Aorta (tissue), 5 donors: ENCODE results near the gene GPRIN3. TPM values are rescaled to one million over a fixed set of nuclear protein-coding genes. Genes with fewer than 3 reads are reported as not detected.

ENCODE experiments used
- ATAC-seq: fragments of 200-7000 bp; cut with Tn5 transposase; one replicate; pipeline ENCODE4 v1.9.1; 2022; ENCODE audit warnings: moderate library complexity; ENCODE audit not compliant: low FRiP score
- DNase-seq, 2 donors: peaks; one replicate each; pipeline ENCODE4 v3.0.0-alpha.2; 2020
- H3K27ac ChIP-seq, 2 donors: one replicate each; pipeline ENCODE4 v1.5.1; 2013; ENCODE audit warnings: low read length in 2 of 2, mild to moderate bottlenecking in 2 of 2, moderate library complexity in 2 of 2, control low read depth in 1 of 2, inconsistent platforms in 1 of 2, low read depth in 1 of 2
- H3K27me3 ChIP-seq, 2 donors: one replicate each; pipeline ENCODE4 v1.6.1; 2013; ENCODE audit warnings: control low read depth in 1 of 2, low read length in 1 of 2, mild to moderate bottlenecking in 1 of 2, moderate library complexity in 1 of 2; ENCODE audit not compliant: insufficient read depth in 2 of 2, control insufficient read depth in 1 of 2
- H3K36me3 ChIP-seq, 2 donors: one replicate each; pipeline ENCODE4 v1.6.1; 2013; ENCODE audit warnings: control low read depth in 1 of 2, low read length in 1 of 2, mild to moderate bottlenecking in 1 of 2; ENCODE audit not compliant: insufficient read depth in 2 of 2, control insufficient read depth in 1 of 2
- H3K4me1 ChIP-seq, 2 donors: one replicate each; pipeline ENCODE4 v1.6.1; 2013; ENCODE audit warnings: low read length in 2 of 2, control low read depth in 1 of 2, mild to moderate bottlenecking in 1 of 2, moderate library complexity in 1 of 2; ENCODE audit not compliant: insufficient read depth in 2 of 2, control insufficient read depth in 1 of 2
- H3K4me3 ChIP-seq, 2 donors: one replicate each; pipeline ENCODE4 v1.5.1; 2013; ENCODE audit warnings: low read length in 2 of 2, control low read depth in 1 of 2, mild to moderate bottlenecking in 1 of 2
- H3K9me3 ChIP-seq: one replicate; pipeline ENCODE4 v1.6.1; 2013; ENCODE audit warnings: mild to moderate bottlenecking, low read length; ENCODE audit not compliant: control insufficient read depth
- WGBS, 2 donors: extraction: QIAGEN DNeasy Blood & Tissue Kit; methylation state at CpG; one replicate each; pipeline ENCODE4 v1.1.7; 2013; 5-methylcytosine and 5-hydroxymethylcytosine counted together
- intact Hi-C, 2 donors: fragments of 100-400 bp; cut with DNase I; formaldehyde crosslinking; loops; one replicate each; pipeline versions ENCODE4 v1.14.2 to v1.15.0; 2022
- long read RNA-seq, 2 donors: library from polyadenylated mRNA; unstranded; transcript quantifications; one replicate each; pipeline ENCODE4 v2.0.0, GENCODE V29; 2020 to 2021
- polyA plus RNA-seq, 2 donors: library from polyadenylated mRNA; stranded (reverse); fragments of 200-250 nt; gene quantifications; one replicate each; pipeline ENCODE4 v1.2.3, GENCODE V29; 2013
- total RNA-seq, 2 donors: library from RNA; stranded (reverse); fragmentation: NEBNext Ultra II Directional; extraction: Animal tissue kit (Norgen Biotek cat#: 25700); gene quantifications; one replicate each; pipeline ENCODE4 v1.2.1, GENCODE V29; 2021
- donor health status: healthy with polysubstance abuse.
- donor health status: Bipolar disorder and iron deficiency.
- donor health status: DM: no; HTN: no; CAD: no.
- donor health status: DM: no; HTN: no; CAD: no.
- donor health status: DM: yes; HTN: yes; CAD: no.

Gene GPRIN3
- total RNA-seq (1 to 10 TPM; 6.3 to 9.8 TPM), polyA plus RNA-seq (1 to 10 TPM in 1 of 2 donors, under 1 TPM in 1; 0.08 to 1.6 TPM)
- long read RNA-seq, donor 1, full-length matches to known transcripts, result 6 of 13 reads
- long read RNA-seq, donor 1, partial matches to known transcripts, result 0 of 13 reads
- long read RNA-seq, donor 1, other reads (novel, unspliced or antisense), result 7 of 13 reads
- long read RNA-seq, donor 2, full-length matches to known transcripts, result 1 of 4 reads
- long read RNA-seq, donor 2, partial matches to known transcripts, result 0 of 4 reads
- long read RNA-seq, donor 2, other reads (novel, unspliced or antisense), result 3 of 4 reads

- intact Hi-C loops, result no loop called here
- 1% methylated on average over 61 to 67 of the region's 67 CpGs for WGBS, 2 donors
- DNase-seq (peak; percentile 74 to 82), ATAC-seq (peak; percentile 69)
- Histone ChIP-seq H3K9me3 (no peaks in the 10 kb centered on the region), H3K27ac (no peak within 1 kb of the TSS), H3K4me3 (peak within 1 kb of the TSS in 1 of 2 donors; percentile 56), H3K27me3 (no peaks in the 10 kb centered on the region), H3K36me3 (no peaks in the 10 kb centered on the region), H3K4me1 (no peaks in the 10 kb centered on the region)
Measured at GRCh38 chr4:89307446-89308160, at the start of gene GPRIN3. Gene GPRIN3, minus strand, starts transcription at chr4:89307800. Its CDS starts 57,690 bp downstream, at chr4:89250110.

GRCh38 chr4:89357340-89357739 lies 49.7 kb upstream of the GPRIN3 start:
- intact Hi-C loops, result no loop called here
- no peak for ATAC-seq

DNA sequence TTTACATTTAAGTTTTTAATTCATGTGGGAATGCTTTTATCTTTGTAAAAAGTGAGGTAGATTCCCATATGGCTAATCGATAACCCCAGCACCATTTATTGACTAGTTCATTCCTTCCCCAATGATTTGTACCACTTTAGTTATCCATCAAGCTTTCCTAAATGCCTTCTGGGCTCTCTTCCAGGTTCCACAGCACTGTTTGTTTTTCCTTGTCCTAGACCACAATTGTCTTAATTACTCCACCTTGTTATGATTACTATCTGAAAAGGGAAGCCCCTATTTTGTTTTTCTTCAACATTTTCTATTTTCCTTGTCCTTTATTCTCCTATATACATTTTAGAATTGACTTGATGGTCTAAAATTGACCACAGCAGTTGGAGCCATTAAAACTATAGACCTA lies 48.5 kb upstream of the GPRIN3 start:
- intact Hi-C loops, result no loop called here
- no peak for DNase-seq
- no peak for ATAC-seq
- no peak overlapping the region for H3K4me3 ChIP-seq
- H3K4me1 ChIP-seq, result no peaks in the 10 kb centered on the region
- H3K27ac ChIP-seq, result no peak overlapping the region
- no peaks in the 10 kb centered on the region for H3K9me3 ChIP-seq
- 47 to 70% methylated on average over 1 of the region's 1 CpG for WGBS, 2 donors
- no peaks in the 10 kb centered on the region for H3K36me3 ChIP-seq
- H3K27me3 ChIP-seq, result no peaks in the 10 kb centered on the region

More at GRCh38 chr4:89357340-89357739, 49.7 kb upstream of the GPRIN3 start:
- WGBS, 2 donors, result 81 to 83% methylated on average over 3 of the region's 3 CpGs
- no peaks in the 10 kb centered on the region for H3K4me1 ChIP-seq
- no peak overlapping the region for H3K27ac ChIP-seq
- H3K36me3 ChIP-seq, result no peaks in the 10 kb centered on the region
- DNase-seq, result no peak
- no peak overlapping the region for H3K4me3 ChIP-seq
- H3K9me3 ChIP-seq, result no peaks in the 10 kb centered on the region
- no peaks in the 10 kb centered on the region for H3K27me3 ChIP-seq

GRCh38 chr4:89353514-89353913 lies 45.9 kb upstream of the GPRIN3 start:
- 79 to 88% methylated on average over 3 of the region's 3 CpGs for WGBS, 2 donors
- no peak overlapping the region for H3K27ac ChIP-seq
- H3K27me3 ChIP-seq, result no peaks in the 10 kb centered on the region
- DNase-seq (no peak), ATAC-seq (no peak)
- intact Hi-C loops, result no loop called here
- H3K4me1 ChIP-seq, result no peaks in the 10 kb centered on the region
- H3K36me3 ChIP-seq, result no peaks in the 10 kb centered on the region
- no peak overlapping the region for H3K4me3 ChIP-seq
- no peaks in the 10 kb centered on the region for H3K9me3 ChIP-seq

- WGBS, 2 donors, result 22 to 36% methylated on average over 1 of the region's 1 CpG
- intact Hi-C loops, result no loop called here
- H3K27me3 ChIP-seq, result no peaks in the 10 kb centered on the region
- no peak overlapping the region for H3K27ac ChIP-seq
- no peaks in the 10 kb centered on the region for H3K36me3 ChIP-seq
- DNase-seq (no peak), ATAC-seq (no peak)
- H3K9me3 ChIP-seq, result peaks cover 4% of the 10 kb centered on the region
- H3K4me1 ChIP-seq, result no peaks in the 10 kb centered on the region
- H3K4me3 ChIP-seq, result no peak overlapping the region
Measured at GRCh38 chr4:89352541-89352940, 44.9 kb upstream of the GPRIN3 start.

- WGBS, 2 donors, result 73 to 81% methylated on average over 2 of the region's 2 CpGs
- Histone ChIP-seq H3K36me3 (no peaks in the 10 kb centered on the region), H3K4me1 (no peaks in the 10 kb centered on the region), H3K27ac (no peak overlapping the region), H3K4me3 (no peak overlapping the region), H3K27me3 (no peaks in the 10 kb centered on the region), H3K9me3 (peaks cover 4% of the 10 kb centered on the region)
- DNase-seq (no peak), ATAC-seq (no peak)
- intact Hi-C loops, result no loop called here
Measured at GRCh38 chr4:89351201-89351600, 43.6 kb upstream of the GPRIN3 start.

DNA sequence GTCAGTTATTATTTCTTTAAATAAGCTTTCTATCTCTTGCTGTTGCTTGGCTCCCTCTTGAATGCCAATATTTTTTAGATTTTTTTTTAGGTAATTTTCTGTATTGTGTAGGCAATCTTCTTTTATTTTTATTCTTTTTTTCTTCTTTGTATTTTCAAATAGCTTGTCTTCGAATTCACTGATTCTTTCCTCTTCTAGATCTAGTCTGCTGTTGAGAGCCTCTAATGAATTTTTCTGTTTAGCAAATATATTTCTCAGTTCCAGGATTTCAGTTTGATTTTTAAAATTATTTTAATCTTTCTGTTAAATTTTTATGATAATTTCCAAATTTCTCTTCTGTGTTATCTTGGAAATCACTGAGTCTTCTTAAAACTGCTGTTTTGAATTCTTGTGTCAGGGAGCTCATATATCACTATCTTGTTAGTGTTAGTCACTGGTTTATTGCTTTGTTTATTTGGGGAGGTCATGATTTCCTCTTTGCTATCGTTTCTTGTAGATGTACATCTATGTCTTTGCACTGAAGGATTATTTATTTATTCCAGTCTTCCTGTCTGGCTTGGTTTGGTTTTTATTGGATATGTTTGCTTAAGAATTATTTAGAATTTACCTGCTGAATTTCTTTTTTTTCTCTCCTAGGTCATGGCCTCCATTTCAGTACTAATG lies 39.9 kb upstream of the GPRIN3 start:
- H3K4me3 ChIP-seq, result no peak overlapping the region
- ATAC-seq (no peak), DNase-seq (no peak)
- H3K9me3 ChIP-seq, result peaks cover 4% of the 10 kb centered on the region
- no peak overlapping the region for H3K27ac ChIP-seq
- no peaks in the 10 kb centered on the region for H3K27me3 ChIP-seq
- WGBS, 2 donors, result 49 to 59% methylated on average over 2 of the region's 2 CpGs
- no peaks in the 10 kb centered on the region for H3K4me1 ChIP-seq
- H3K36me3 ChIP-seq, result no peaks in the 10 kb centered on the region
- intact Hi-C loops, result no loop called here

DNA sequence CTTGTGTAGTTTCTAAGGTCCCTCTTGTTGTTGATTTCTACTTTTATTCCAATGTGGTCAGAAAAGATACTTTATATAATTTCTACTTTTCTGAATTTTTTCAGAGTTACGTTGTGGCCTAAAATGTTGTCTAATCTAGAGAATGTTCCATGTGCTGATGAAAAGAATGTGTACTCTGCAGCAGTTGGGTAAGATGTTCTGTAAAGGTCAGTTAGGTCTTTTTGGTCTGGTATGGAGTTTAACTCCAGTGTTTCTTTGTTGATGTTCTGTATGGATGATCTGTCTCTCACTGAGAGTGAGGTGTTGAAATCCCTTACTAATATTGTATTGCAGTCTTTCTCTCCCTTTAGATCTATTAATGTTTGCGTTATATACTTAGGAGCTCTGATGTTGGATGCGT lies 37.0 kb upstream of the GPRIN3 start:
- WGBS, 2 donors, result 86% methylated on average over 3 of the region's 3 CpGs
- Histone ChIP-seq H3K27me3 (no peaks in the 10 kb centered on the region), H3K9me3 (peaks cover 4% of the 10 kb centered on the region), H3K36me3 (no peaks in the 10 kb centered on the region), H3K27ac (no peak overlapping the region), H3K4me3 (no peak overlapping the region), H3K4me1 (no peaks in the 10 kb centered on the region)
- no peak for DNase-seq
- intact Hi-C loops, result no loop called here
- ATAC-seq, result no peak
